Measurements from ENCODE around the gene RDH5.

Gene RDH5

DNA sequence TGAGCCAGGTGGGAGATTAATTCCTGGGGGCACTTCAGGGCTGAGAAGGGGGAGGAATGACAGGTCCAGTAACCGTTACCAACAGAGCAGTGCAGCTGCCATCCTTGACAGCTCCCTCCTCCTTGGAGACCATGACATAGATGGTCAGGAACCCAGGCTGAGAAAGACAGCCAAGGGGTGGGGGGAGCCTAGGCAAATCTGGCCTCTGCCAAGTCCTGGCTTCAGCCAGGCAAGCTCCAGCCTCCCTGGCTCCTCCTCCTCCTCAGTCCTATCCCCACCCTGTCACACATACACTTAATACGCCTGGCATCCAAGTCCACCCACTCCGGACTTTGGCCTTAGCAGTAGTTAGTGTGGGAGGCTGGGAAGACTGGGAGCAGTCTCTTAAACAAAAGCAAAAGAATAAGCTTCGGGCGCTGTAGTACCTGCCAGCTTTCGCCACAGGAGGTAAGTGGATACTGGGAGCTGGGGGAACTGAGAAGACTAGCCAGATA lies at the start of gene RDH5:
RDH5 (plus strand) TSS at position 323 of the 494 bp plus-strand sequence. CDS start 792 bp downstream, outside the sequence.
- no peak for DNase-seq (ENCODE audit: low spot score)

GRCh38 chr12:55671746-55672145 lies 48.4 kb upstream of the RDH5 start:
- DNase-seq (ENCODE audit: low spot score), result no peak

- DNase-seq (ENCODE audit: low spot score), result no peak
These were observed 46.6 kb upstream of the RDH5 start for GRCh38 chr12:55673638-55674037.

DNA sequence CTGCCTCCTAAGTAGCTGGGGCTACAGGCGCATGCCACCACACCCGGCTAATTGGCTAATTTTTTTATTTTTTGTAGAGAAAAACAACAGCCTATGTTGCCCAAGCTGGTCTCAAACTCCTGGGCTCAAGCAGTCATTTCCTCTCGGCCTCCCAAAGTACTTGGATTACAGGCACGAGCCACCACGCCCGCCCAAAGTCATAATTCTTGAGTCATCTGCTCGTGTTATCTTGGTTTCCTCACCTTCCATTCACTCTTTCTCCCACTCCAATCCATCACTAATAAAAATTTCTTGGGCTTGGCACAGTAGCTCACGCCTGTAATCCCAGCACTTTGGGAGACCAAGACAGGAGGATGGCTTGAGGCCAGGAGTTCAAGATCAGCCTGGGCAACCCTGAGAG lies 44.5 kb upstream of the RDH5 start:
- DNase-seq (ENCODE audit: low spot score), result no peak

GRCh38 chr12:55676707-55677106 lies 43.5 kb upstream of the RDH5 start:
- DNase-seq (ENCODE audit: low spot score), result no peak

- DNase-seq (ENCODE audit: low spot score), result no peak
These were observed 40.5 kb upstream of the RDH5 start for GRCh38 chr12:55679691-55680090.

GRCh38 chr12:55681142-55682077 lies 38.8 kb upstream of the RDH5 start:
- no peak for DNase-seq (ENCODE audit: low spot score)

- no peak for DNase-seq (ENCODE audit: low spot score)
These were observed 38.0 kb upstream of the RDH5 start for GRCh38 chr12:55682087-55682796.

DNA sequence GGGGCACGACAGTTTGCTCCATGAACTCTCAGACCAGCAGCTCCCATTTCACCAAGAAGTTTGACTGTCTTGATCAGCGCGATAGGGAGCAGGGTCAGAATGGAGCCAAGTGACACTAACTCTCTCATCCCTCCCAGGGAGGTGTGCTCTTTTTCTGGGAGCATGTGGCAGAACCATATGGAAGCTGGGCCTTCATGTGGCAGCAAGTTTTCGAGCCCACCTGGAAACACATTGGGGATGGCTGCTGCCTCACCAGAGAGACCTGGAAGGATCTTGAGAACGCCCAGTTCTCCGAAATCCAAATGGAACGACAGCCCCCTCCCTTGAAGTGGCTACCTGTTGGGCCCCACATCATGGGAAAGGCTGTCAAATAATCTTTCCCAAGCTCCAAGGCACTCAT lies 36.5 kb upstream of the RDH5 start:
- no peak for DNase-seq (ENCODE audit: low spot score)

GRCh38 chr12:55684761-55685370 lies 35.3 kb upstream of the RDH5 start:
- no peak for DNase-seq (ENCODE audit: low spot score)

GRCh38 chr12:55685671-55686070 lies 34.5 kb upstream of the RDH5 start:
- DNase-seq (ENCODE audit: low spot score), result no peak

- no peak for DNase-seq (ENCODE audit: low spot score)
These were observed 33.7 kb upstream of the RDH5 start for GRCh38 chr12:55686366-55687010.

GRCh38 chr12:55687746-55688145 lies 32.4 kb upstream of the RDH5 start:
- no peak for DNase-seq (ENCODE audit: low spot score)

DNA sequence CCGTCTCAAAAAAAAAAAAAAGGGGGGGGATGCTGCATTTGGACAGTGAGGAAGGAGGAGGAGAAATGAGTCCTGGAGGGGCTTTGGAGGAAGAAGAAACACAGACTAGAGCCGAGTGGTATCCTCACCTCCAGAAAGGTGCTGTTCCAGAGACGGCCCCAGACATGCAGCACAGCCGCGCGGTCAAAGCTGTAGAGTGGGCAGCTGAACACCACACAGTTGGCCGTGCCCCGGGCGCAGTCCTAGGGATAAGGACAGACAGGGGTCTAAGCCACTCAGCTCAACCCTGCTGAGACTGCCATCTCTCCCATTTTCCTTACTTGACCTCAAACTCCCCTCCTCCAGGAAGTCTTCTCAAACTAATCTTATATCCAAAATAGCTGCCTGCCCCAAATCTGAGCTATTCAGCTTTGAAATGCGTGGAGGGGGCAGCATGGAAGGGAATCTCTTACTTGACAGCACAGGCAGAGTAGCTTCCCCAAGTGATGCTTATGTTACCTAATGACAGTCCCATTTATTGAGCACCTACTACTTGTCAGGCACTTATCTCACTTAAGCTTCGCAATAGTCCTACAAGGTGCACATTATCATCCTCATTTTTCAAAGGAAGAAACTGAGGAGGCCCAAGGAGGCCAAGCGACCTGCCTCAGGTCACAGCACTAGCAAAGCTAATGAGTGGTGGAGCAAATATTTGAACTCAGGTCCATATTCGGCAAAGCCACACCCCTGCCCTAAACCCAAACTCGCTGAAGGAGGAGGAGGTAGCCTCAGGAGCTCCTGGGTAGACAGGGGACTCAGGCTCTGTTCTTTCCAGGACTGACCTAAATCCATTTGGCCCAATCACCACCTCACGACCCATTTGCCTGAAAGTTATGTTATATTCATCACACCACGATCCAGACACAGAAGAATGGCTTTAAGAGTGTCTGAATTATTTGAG lies 31.2 kb upstream of the RDH5 start:
- DNase-seq (ENCODE audit: low spot score), result no peak

- no peak for DNase-seq (ENCODE audit: low spot score)
These were observed 27.4 kb upstream of the RDH5 start for GRCh38 chr12:55692631-55693322.

DNA sequence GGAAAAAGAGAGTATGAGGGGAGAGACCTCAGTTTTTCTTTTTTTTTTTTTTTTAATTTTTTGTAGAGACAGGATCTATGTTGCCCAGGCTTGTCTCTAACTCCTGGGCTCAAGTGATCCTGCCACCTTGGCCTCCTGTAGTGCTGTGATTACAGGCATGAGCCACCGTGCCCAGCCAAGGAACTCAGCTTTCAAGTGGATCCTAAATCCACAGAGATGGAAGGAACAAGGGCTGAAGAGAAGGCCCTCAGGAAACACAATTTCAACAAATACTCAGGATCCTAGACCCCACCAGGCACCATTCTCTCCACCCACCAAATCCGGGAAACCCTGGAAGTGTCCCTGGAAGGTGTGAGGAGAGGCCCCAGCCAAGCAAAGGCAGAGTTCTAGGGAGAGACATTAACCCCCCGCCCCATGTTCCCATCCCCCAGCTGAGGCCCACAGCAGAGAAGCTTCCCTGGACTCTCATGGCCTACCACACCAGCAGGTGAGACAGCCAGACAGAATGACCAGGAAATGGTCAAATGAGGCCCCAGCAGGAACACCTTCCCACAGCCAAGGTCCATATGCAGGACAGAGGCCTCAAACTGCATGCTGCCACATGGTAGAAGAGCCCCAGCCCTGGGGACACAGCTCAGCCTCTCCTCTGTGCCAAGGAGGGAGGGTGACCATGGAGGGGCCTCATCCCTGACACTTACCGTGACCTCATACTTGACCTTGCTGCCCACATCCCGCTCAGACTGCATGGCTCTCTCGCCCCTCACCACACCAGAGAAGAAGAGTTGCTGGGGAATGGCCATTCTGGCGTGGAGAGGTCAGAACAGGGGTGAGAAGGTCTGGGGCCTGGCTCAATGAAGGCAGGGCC lies 26.6 kb upstream of the RDH5 start:
- DNase-seq (ENCODE audit: low spot score), result no peak

DNA sequence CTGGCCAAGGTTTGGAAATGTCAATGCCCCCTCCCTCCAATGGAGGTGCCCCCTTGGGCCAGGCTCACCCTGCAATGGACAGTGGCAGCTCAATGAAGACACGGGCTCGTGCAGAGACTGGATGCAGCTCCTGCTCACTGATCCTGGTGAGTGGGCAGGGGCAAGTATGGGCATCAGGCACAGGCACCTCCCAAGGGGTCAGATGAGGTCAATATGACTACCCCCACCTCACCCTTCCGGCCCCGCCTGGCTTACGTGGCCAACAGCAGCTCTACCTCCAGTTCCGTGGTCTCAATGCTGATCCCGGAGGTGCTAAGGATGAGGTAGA lies 26.0 kb upstream of the RDH5 start:
- DNase-seq (ENCODE audit: low spot score), result no peak

DNA sequence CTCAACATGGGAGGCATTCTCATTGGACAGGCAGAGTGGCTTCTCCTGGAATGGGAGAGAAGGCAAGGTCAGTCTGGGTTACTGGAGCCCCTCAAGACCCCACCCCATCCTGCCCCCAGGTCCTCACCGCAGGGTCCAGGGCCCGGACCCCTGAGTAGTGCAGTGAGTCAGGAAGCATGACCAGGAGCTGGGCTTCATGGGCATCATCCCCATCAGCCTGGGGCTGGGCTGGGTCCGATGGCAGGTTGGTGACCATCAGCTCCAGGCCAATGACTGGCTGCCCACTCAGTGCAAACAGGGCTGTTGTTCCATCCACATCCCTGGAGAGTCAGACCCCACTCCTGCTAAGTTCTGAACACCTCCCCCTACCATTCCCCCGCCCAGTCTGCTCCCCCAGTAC lies 25.5 kb upstream of the RDH5 start:
- DNase-seq (ENCODE audit: low spot score), result no peak

DNA sequence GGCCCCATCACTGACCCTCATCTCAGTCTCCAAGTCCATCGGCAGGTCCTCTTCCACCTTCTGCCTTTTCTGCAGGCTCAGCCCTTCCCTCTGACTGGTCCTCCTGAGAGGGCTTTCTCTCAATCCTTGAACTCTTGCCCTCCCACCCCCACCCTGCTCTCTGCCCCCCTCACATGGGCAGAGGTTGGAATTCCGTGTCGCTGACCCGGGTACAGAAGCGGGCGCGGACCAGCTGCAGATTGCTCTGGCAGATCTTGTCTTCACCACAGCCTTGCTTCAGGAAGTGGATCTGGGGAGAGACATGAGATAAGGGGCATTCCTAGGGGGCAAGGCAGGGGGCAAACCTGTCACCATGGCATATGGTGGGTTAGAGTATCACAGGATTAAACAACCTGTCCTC lies 24.8 kb upstream of the RDH5 start:
- no peak for DNase-seq (ENCODE audit: low spot score)

GRCh38 chr12:55696141-55696540 lies 24.1 kb upstream of the RDH5 start:
- no peak for DNase-seq (ENCODE audit: low spot score)

All from putamen (tissue), 1 donor.